Colonic mucosa (tissue), 4 donors: ENCODE results near the gene ARIH2. TPM values are rescaled to one million over a fixed set of nuclear protein-coding genes. Genes with fewer than 3 reads are reported as not detected.

Source experiments
- DNase-seq: peaks from one replicate; pipeline ENCODE4 v3.0.0-alpha.2; 2020
- H3K27ac ChIP-seq: fragments of 200-600 bp; one replicate; pipeline ENCODE4 v1.8.0; 2021
- H3K27me3 ChIP-seq: fragments of 200-600 bp; one replicate; pipeline ENCODE4 v1.8.0; 2021
- H3K36me3 ChIP-seq: fragments of 200-600 bp; one replicate; pipeline ENCODE4 v1.8.0; 2021
- H3K4me1 ChIP-seq: fragments of 200-600 bp; one replicate; pipeline ENCODE4 v1.8.0; 2021; ENCODE audit warnings: mild to moderate bottlenecking
- H3K4me3 ChIP-seq: fragments of 200-600 bp; one replicate; pipeline ENCODE4 v1.8.0; 2021
- H3K9ac ChIP-seq, 2 donors: one replicate each; pipeline ENCODE4 v1.7.0; 2013; ENCODE audit warnings: control low read depth in 2 of 2, low read depth in 2 of 2, low read length in 2 of 2
- H3K9me3 ChIP-seq: fragments of 200-600 bp; one replicate; pipeline ENCODE4 v1.8.0; 2021
- CTCF ChIP-seq: fragments of 200-600 bp; IDR thresholded peaks from one replicate; pipeline ENCODE4 v1.8.0; 2022; ENCODE audit warnings: antibody characterized with exemption, mild to moderate bottlenecking
- intact Hi-C: fragments of 100-400 bp; cut with DNase I; formaldehyde crosslinking; loops from one replicate; pipeline ENCODE4 v1.14.1; 2022
- total RNA-seq, 2 donors: library from RNA; stranded (reverse); fragmentation: NEBNext Ultra II Directional in 1 of 2; extraction: Animal tissue kit (Norgen Biotek cat#: 25700) in 1 of 2; gene quantifications; one replicate each; pipeline ENCODE4 v1.2.1, GENCODE V29; 2021
- donor health status: healthy.
- donor health status: DM: no; HTN: no; CAD: no.
- donor health status: DM: no; HTN: no; CAD: no.

ARIH2 gene
- total RNA-seq, 2 donors from 2014 or later: 55.6 to 77.4 TPM

- Histone ChIP-seq H3K4me3 (no peak overlapping the region), H3K27ac (no peak overlapping the region), H3K4me1 (peaks cover 15% of the 10 kb centered on the region), H3K9me3 (no peaks in the 10 kb centered on the region), H3K27me3 (no peaks in the 10 kb centered on the region), H3K9ac (peak overlapping the region in 1 of 2 donors; percentile 91), H3K36me3 (peaks cover 8% of the 10 kb centered on the region)
- intact Hi-C loops: no loop called here
- no peak for TF ChIP-seq CTCF
- no peak for DNase-seq
Observed at GRCh38 chr3:49027634-49028033, 109.0 kb downstream of the ARIH2 start.

GRCh38 chr3:49028298-49028672 is 109.6 kb downstream of the ARIH2 start:
- peak overlapping the region; percentile 91 to 97 for H3K9ac ChIP-seq
- peak overlapping the region; percentile 66 for H3K4me3 ChIP-seq
- intact Hi-C loops: no loop called here
- H3K27me3 ChIP-seq: no peaks in the 10 kb centered on the region
- peak overlapping the region; percentile 77 for H3K27ac ChIP-seq
- DNase-seq: no peak
- H3K4me1 ChIP-seq: peaks cover 8% of the 10 kb centered on the region
- TF ChIP-seq CTCF: no peak
- H3K36me3 ChIP-seq: peaks cover 14% of the 10 kb centered on the region
- H3K9me3 ChIP-seq: no peaks in the 10 kb centered on the region

- Histone ChIP-seq H3K27ac (peak within 1 kb of the TSS; percentile 77), H3K4me1 (peaks cover 7% of the 10 kb centered on the region), H3K36me3 (peaks cover 17% of the 10 kb centered on the region), H3K4me3 (peak within 1 kb of the TSS; percentile 66), H3K27me3 (no peaks in the 10 kb centered on the region), H3K9ac (peak within 1 kb of the TSS; percentile 91 to 97), H3K9me3 (no peaks in the 10 kb centered on the region)
- intact Hi-C loops: no loop called here
- peak; percentile 94 for DNase-seq
- TF ChIP-seq CTCF: no peak
Observed at GRCh38 chr3:49028673-49029562, 110.3 kb downstream of the ARIH2 start, which contains the start of gene IMPDH2. TSS of gene IMPDH2 (minus strand) at chr3:49029398. CDS start at chr3:49029350, 48 bp downstream.

- H3K4me1 ChIP-seq: peaks cover 7% of the 10 kb centered on the region
- no peak for TF ChIP-seq CTCF
- H3K27ac ChIP-seq: peak overlapping the region; percentile 77
- H3K36me3 ChIP-seq: peaks cover 13% of the 10 kb centered on the region
- H3K9me3 ChIP-seq: no peaks in the 10 kb centered on the region
- H3K9ac ChIP-seq: peak overlapping the region in 1 of 2 donors; percentile 91
- intact Hi-C loops: no loop called here
- H3K4me3 ChIP-seq: peak overlapping the region; percentile 66
- H3K27me3 ChIP-seq: no peaks in the 10 kb centered on the region
- no peak for DNase-seq
Observed at GRCh38 chr3:49029563-49029884, 110.9 kb downstream of the ARIH2 start.

- no peak for DNase-seq
- Histone ChIP-seq H3K9ac (no peak overlapping the region), H3K4me3 (no peak overlapping the region), H3K9me3 (no peaks in the 10 kb centered on the region), H3K27me3 (no peaks in the 10 kb centered on the region), H3K36me3 (peaks cover 13% of the 10 kb centered on the region), H3K4me1 (peaks cover 7% of the 10 kb centered on the region), H3K27ac (no peak overlapping the region)
- TF ChIP-seq CTCF: no peak
- intact Hi-C loops: no loop called here
Observed at GRCh38 chr3:49030321-49030720, 111.7 kb downstream of the ARIH2 start.
